ENCODE data around the gene LRFN3.
A peak's percentile ranks its signal among the peaks of the same experiment; 100 is the strongest.
"Not testable (repeated sequence)": the region's sequence is repeated elsewhere in the genome, so short reads cannot be mapped to it uniquely, and the experiment has no call there.

LRFN3 gene

GRCh38 chr19:35946203-35946602 lies 10.0 kb downstream of the LRFN3 start:
- H3K36me3 ChIP-seq (ENCODE audit: insufficient read depth, insufficient read length, low read length): peaks cover 12% of the 10 kb centered on the region
- no peak for DNase-seq (ENCODE audit: low read depth, low spot score)
- H3K4me1 ChIP-seq (ENCODE audit: insufficient read depth, insufficient read length): peaks cover 7% of the 10 kb centered on the region
- TF ChIP-seq ZNF274 (IDR thresholded peaks at IDR 0.05; ENCODE audit: low read depth, low read length) (no peak), SUZ12 (IDR thresholded peaks at IDR 0.05; ENCODE audit: extremely low read depth, insufficient read depth, insufficient read length) (no peak), YY1 (IDR thresholded peaks at IDR 0.05; ENCODE audit: insufficient read depth, insufficient read length) (no peak)
- H3K4me3 ChIP-seq (ENCODE audit: insufficient read length, low read depth): no peak overlapping the region
- no peak overlapping the region for H3K9ac ChIP-seq (ENCODE audit: insufficient read length, low read depth)
- no peaks in the 10 kb centered on the region for H3K9me3 ChIP-seq (ENCODE audit: insufficient read depth, low read length)
- H3K27me3 ChIP-seq (ENCODE audit: insufficient read depth, insufficient read length): no peaks in the 10 kb centered on the region

- H3K9ac ChIP-seq (ENCODE audit: insufficient read length, low read depth): no peak overlapping the region
- H3K4me1 ChIP-seq (ENCODE audit: insufficient read depth, insufficient read length): peaks cover 7% of the 10 kb centered on the region
- peaks cover 6% of the 10 kb centered on the region for H3K36me3 ChIP-seq (ENCODE audit: insufficient read depth, insufficient read length, low read length)
- H3K4me3 ChIP-seq (ENCODE audit: insufficient read length, low read depth): no peak overlapping the region
- no peak for TF ChIP-seq YY1 (IDR thresholded peaks at IDR 0.05; ENCODE audit: insufficient read depth, insufficient read length)
- no peak for TF ChIP-seq SUZ12 (IDR thresholded peaks at IDR 0.05; ENCODE audit: extremely low read depth, insufficient read depth, insufficient read length)
- DNase-seq (ENCODE audit: low read depth, low spot score): no peak
- no peaks in the 10 kb centered on the region for H3K27me3 ChIP-seq (ENCODE audit: insufficient read depth, insufficient read length)
- H3K9me3 ChIP-seq (ENCODE audit: insufficient read depth, low read length): no peaks in the 10 kb centered on the region
Measured at GRCh38 chr19:35949131-35949530, 13.0 kb downstream of the LRFN3 start.

- DNase-seq (ENCODE audit: low read depth, low spot score): no peak
- H3K27me3 ChIP-seq (ENCODE audit: insufficient read depth, insufficient read length): peaks cover 41% of the 10 kb centered on the region
- no peaks in the 10 kb centered on the region for H3K9me3 ChIP-seq (ENCODE audit: insufficient read depth, low read length)
- H3K9ac ChIP-seq (ENCODE audit: insufficient read length, low read depth): no peak overlapping the region
- TF ChIP-seq SUZ12 (IDR thresholded peaks at IDR 0.05; ENCODE audit: extremely low read depth, insufficient read depth, insufficient read length) (no peak), ZNF274 (IDR thresholded peaks at IDR 0.05; ENCODE audit: low read depth, low read length) (no peak), YY1 (IDR thresholded peaks at IDR 0.05; ENCODE audit: insufficient read depth, insufficient read length) (no peak)
- no peaks in the 10 kb centered on the region for H3K36me3 ChIP-seq (ENCODE audit: insufficient read depth, insufficient read length, low read length)
- H3K4me1 ChIP-seq (ENCODE audit: insufficient read depth, insufficient read length): peaks cover 9% of the 10 kb centered on the region
- no peak overlapping the region for H3K4me3 ChIP-seq (ENCODE audit: insufficient read length, low read depth)
Measured at GRCh38 chr19:35955881-35956634, 19.9 kb downstream of the LRFN3 start.

GRCh38 chr19:35957411-35957810 lies 21.2 kb downstream of the LRFN3 start:
- H3K4me3 ChIP-seq (ENCODE audit: insufficient read length, low read depth); DNase-seq (ENCODE audit: low read depth, low spot score); H3K36me3 ChIP-seq (ENCODE audit: insufficient read depth, insufficient read length, low read length); H3K9ac ChIP-seq (ENCODE audit: insufficient read length, low read depth); H3K9me3 ChIP-seq (ENCODE audit: insufficient read depth, low read length); H3K4me1 ChIP-seq (ENCODE audit: insufficient read depth, insufficient read length): not testable (repeated sequence)
- H3K27me3 ChIP-seq (ENCODE audit: insufficient read depth, insufficient read length): peaks cover 46% of the 10 kb centered on the region

- DNase-seq (ENCODE audit: low read depth, low spot score): no peak
- peak overlapping the region; percentile 39 for H3K4me3 ChIP-seq (ENCODE audit: insufficient read length, low read depth)
- peaks cover 9% of the 10 kb centered on the region for H3K4me1 ChIP-seq (ENCODE audit: insufficient read depth, insufficient read length)
- H3K36me3 ChIP-seq (ENCODE audit: insufficient read depth, insufficient read length, low read length): no peaks in the 10 kb centered on the region
- peaks cover 52% of the 10 kb centered on the region for H3K27me3 ChIP-seq (ENCODE audit: insufficient read depth, insufficient read length)
- peak overlapping the region; percentile 56 for H3K9ac ChIP-seq (ENCODE audit: insufficient read length, low read depth)
- TF ChIP-seq SUZ12 (IDR thresholded peaks at IDR 0.05; ENCODE audit: extremely low read depth, insufficient read depth, insufficient read length) (no peak), YY1 (IDR thresholded peaks at IDR 0.05; ENCODE audit: insufficient read depth, insufficient read length) (no peak)
- no peaks in the 10 kb centered on the region for H3K9me3 ChIP-seq (ENCODE audit: insufficient read depth, low read length)
Measured at GRCh38 chr19:35958660-35959039, 22.5 kb downstream of the LRFN3 start.

- DNase-seq (ENCODE audit: low read depth, low spot score): no peak
- peak overlapping the region; percentile 56 for H3K9ac ChIP-seq (ENCODE audit: insufficient read length, low read depth)
- peak; percentile 78 for TF ChIP-seq SUZ12 (IDR thresholded peaks at IDR 0.05; ENCODE audit: extremely low read depth, insufficient read depth, insufficient read length)
- no peak for TF ChIP-seq ZNF274 (IDR thresholded peaks at IDR 0.05; ENCODE audit: low read depth, low read length)
- H3K27me3 ChIP-seq (ENCODE audit: insufficient read depth, insufficient read length): peaks cover 52% of the 10 kb centered on the region
- peaks cover 9% of the 10 kb centered on the region for H3K4me1 ChIP-seq (ENCODE audit: insufficient read depth, insufficient read length)
- H3K4me3 ChIP-seq (ENCODE audit: insufficient read length, low read depth): peak overlapping the region; percentile 39
- H3K9me3 ChIP-seq (ENCODE audit: insufficient read depth, low read length): no peaks in the 10 kb centered on the region
- no peaks in the 10 kb centered on the region for H3K36me3 ChIP-seq (ENCODE audit: insufficient read depth, insufficient read length, low read length)
Measured at GRCh38 chr19:35959040-35959967, 23.1 kb downstream of the LRFN3 start.

- H3K4me3 ChIP-seq (ENCODE audit: insufficient read length, low read depth): no peak overlapping the region
- no peak for DNase-seq (ENCODE audit: low read depth, low spot score)
- H3K4me1 ChIP-seq (ENCODE audit: insufficient read depth, insufficient read length): peaks cover 9% of the 10 kb centered on the region
Measured at GRCh38 chr19:35959968-35960320, 23.8 kb downstream of the LRFN3 start.

More at GRCh38 chr19:35959968-35960320, 23.8 kb downstream of the LRFN3 start:
- Histone ChIP-seq H3K9ac (ENCODE audit: insufficient read length, low read depth) (peak overlapping the region; percentile 56), H3K36me3 (ENCODE audit: insufficient read depth, insufficient read length, low read length) (no peaks in the 10 kb centered on the region), H3K9me3 (ENCODE audit: insufficient read depth, low read length) (no peaks in the 10 kb centered on the region), H3K27me3 (ENCODE audit: insufficient read depth, insufficient read length) (peaks cover 52% of the 10 kb centered on the region)
- TF ChIP-seq SUZ12 (IDR thresholded peaks at IDR 0.05; ENCODE audit: extremely low read depth, insufficient read depth, insufficient read length) (no peak), YY1 (IDR thresholded peaks at IDR 0.05; ENCODE audit: insufficient read depth, insufficient read length) (no peak), ZNF274 (IDR thresholded peaks at IDR 0.05; ENCODE audit: low read depth, low read length) (no peak)
